DMS153 treated with DMSO at 0.1 percent for 48 hours (cell line): ENCODE data around the gene ZNF276.
"Not testable (repeated sequence)": the region's sequence is repeated elsewhere in the genome, so short reads cannot be mapped to it uniquely, and the experiment has no call there.

Source experiments
- DNase-seq: peaks from one replicate; lab custom pipeline; 2025; ENCODE audit not compliant: unreplicated experiment; lab: John Stamatoyannopoulos, UW

ZNF276 gene

GRCh38 chr16:89695875-89696669, 25.3 kb upstream of the ZNF276 start:
- DNase-seq = no peak

GRCh38 chr16:89696670-89697128, 24.6 kb upstream of the ZNF276 start:
- no peak for DNase-seq

GRCh38 chr16:89697161-89697615, 24.1 kb upstream of the ZNF276 start:
- DNase-seq = no peak

GRCh38 chr16:89697616-89698331, 23.6 kb upstream of the ZNF276 start:
- no peak for DNase-seq

- not testable (repeated sequence) for DNase-seq
These were observed 22.6 kb upstream of the ZNF276 start for GRCh38 chr16:89698717-89699116.

GRCh38 chr16:89699629-89700099, 21.7 kb upstream of the ZNF276 start:
- not testable (repeated sequence) for DNase-seq

GRCh38 chr16:89700100-89700648, 21.2 kb upstream of the ZNF276 start:
- peak; percentile 97 for DNase-seq

- peak; percentile 58 for DNase-seq
These were observed 20.5 kb upstream of the ZNF276 start for GRCh38 chr16:89700649-89701424.

GRCh38 chr16:89701425-89702406, 19.6 kb upstream of the ZNF276 start, which contains the start of gene SPATA2L:
Gene SPATA2L (minus strand): TSS chr16:89701705. CDS start chr16:89701232, 473 bp downstream.
- DNase-seq = peak; percentile 95

- DNase-seq = no peak
These were observed 17.1 kb upstream of the ZNF276 start for GRCh38 chr16:89704281-89704680.

- DNase-seq = no peak
These were observed 16.3 kb upstream of the ZNF276 start for GRCh38 chr16:89705006-89705405.

GRCh38 chr16:89706518-89707260, 14.6 kb upstream of the ZNF276 start:
- DNase-seq = no peak

- no peak for DNase-seq
These were observed 13.6 kb upstream of the ZNF276 start for GRCh38 chr16:89707695-89708094.

- DNase-seq = no peak
These were observed 12.8 kb upstream of the ZNF276 start for GRCh38 chr16:89708481-89708931.

GRCh38 chr16:89709166-89709565, 12.2 kb upstream of the ZNF276 start:
- DNase-seq = no peak

GRCh38 chr16:89709716-89710432, 11.5 kb upstream of the ZNF276 start:
- no peak for DNase-seq

- no peak for DNase-seq
These were observed 10.4 kb upstream of the ZNF276 start for GRCh38 chr16:89710709-89711564.
